CD4-positive, alpha-beta T cell (primary cell): ENCODE data around the gene BRF1. TPM values are rescaled to one million over a fixed set of nuclear protein-coding genes. Genes with fewer than 3 reads are reported as not detected.

Source experiments
- ATAC-seq: fragments of 200-7000 bp; cut with Tn5 transposase; one replicate; pipeline ENCODE4 v1.10.0; 2022; ENCODE audit warnings: mild to moderate bottlenecking; ENCODE audit not compliant: poor library complexity
- CTCF ChIA-PET: fragments of 350-600 bp; sonication (Branson Sonifier 250); formaldehyde crosslinking; loops from one replicate; lab custom pipeline; 2021; ENCODE audit warnings: antibody characterized with exemption, inconsistent platforms; lab: Charles Lee
- POLR2A ChIA-PET: fragments of 350-600 bp; sonication (Branson Sonifier 250); formaldehyde crosslinking; loops from one replicate; lab custom pipeline; 2021; ENCODE audit warnings: antibody characterized with exemption, inconsistent platforms; lab: Charles Lee
- DNase-seq, 14 experiments: peaks; one replicate each; pipeline ENCODE4 v3.0.0-alpha.2; 2013 to 2020; ENCODE audit warnings: mixed read lengths in 2 of 14
- H3K27ac ChIP-seq, 2 donors: one replicate each; pipeline versions ENCODE4 v1.5.1 to v1.7.0; 2013; ENCODE audit warnings: low read length in 2 of 2, low read depth in 1 of 2, mild to moderate bottlenecking in 1 of 2
- H3K27me3 ChIP-seq, 2 experiments: 1 replicate in 1 of 2; 2 replicates in 1 of 2; pipeline versions ENCODE4 v1.6.1 to v1.7.0; 2013; ENCODE audit warnings: low read length in 2 of 2, control low read depth in 1 of 2, mild to moderate bottlenecking in 1 of 2, moderate library complexity in 1 of 2; ENCODE audit not compliant: insufficient read depth in 2 of 2, control insufficient read depth in 1 of 2
- H3K36me3 ChIP-seq: one replicate; pipeline ENCODE4 v1.6.1; 2013; ENCODE audit warnings: low read length, control low read depth; ENCODE audit not compliant: insufficient read depth
- H3K4me1 ChIP-seq: one replicate; pipeline ENCODE4 v1.6.1; 2013; ENCODE audit warnings: low read length, control low read depth; ENCODE audit not compliant: insufficient read depth
- H3K4me3 ChIP-seq: one replicate; pipeline ENCODE4 v1.5.1; 2013; ENCODE audit warnings: mild to moderate bottlenecking, low read length, moderate library complexity
- H3K9me3 ChIP-seq, 2 experiments: 1 replicate in 1 of 2; 2 replicates in 1 of 2; pipeline versions ENCODE4 v1.6.1 to v1.7.0; 2013; ENCODE audit warnings: low read length in 2 of 2, mild to moderate bottlenecking in 2 of 2, control low read depth in 1 of 2, moderate library complexity in 1 of 2; ENCODE audit not compliant: control insufficient read depth in 1 of 2, insufficient read depth in 1 of 2
- H3K27ac Mint-ChIP-seq: one replicate; pipeline ENCODE4 v1.8.0; 2020; ENCODE audit warnings: mixed read lengths
- H3K27me3 Mint-ChIP-seq: one replicate; pipeline ENCODE4 v1.8.0; 2021; ENCODE audit warnings: mixed read lengths
- H3K36me3 Mint-ChIP-seq: one replicate; pipeline ENCODE4 v1.8.0; 2021; ENCODE audit warnings: low read depth, mixed read lengths
- H3K4me1 Mint-ChIP-seq: one replicate; pipeline ENCODE4 v1.8.0; 2021; ENCODE audit warnings: low read depth, mixed read lengths
- H3K4me3 Mint-ChIP-seq: one replicate; pipeline ENCODE4 v1.8.0; 2020; ENCODE audit warnings: mild to moderate bottlenecking, mixed read lengths
- H3K9me3 Mint-ChIP-seq: one replicate; pipeline ENCODE4 v1.8.0; 2020; ENCODE audit warnings: mixed read lengths
- intact Hi-C, 2 experiments: fragments of 100-400 bp; cut with DNase I in 1 of 2; cut with micrococcal nuclease in 1 of 2; formaldehyde crosslinking; loops; one replicate each; pipeline versions ENCODE4 v1.15.1 to v1.9.0; 2023 to 2025; cut with DNase I, micrococcal nuclease
- total RNA-seq, 174 experiments: library from RNA in 2 of 174; stranded (reverse) in 2 of 174; gene quantifications; one replicate each; pipeline ENCODE4 v1.2.3 and lab custom pipeline; 2021 to 2026
- TF ChIP-seq, protein P1 (sequence below): fragments of 200-600 bp; IDR thresholded peaks from one replicate; pipeline ENCODE4 v1.8.0; 2022; ENCODE audit warnings: antibody characterized with exemption, mild to moderate bottlenecking

Gene BRF1
- total RNA-seq, 2 experiments from 2014 or later: 77.4 to 77.7 TPM

DNA sequence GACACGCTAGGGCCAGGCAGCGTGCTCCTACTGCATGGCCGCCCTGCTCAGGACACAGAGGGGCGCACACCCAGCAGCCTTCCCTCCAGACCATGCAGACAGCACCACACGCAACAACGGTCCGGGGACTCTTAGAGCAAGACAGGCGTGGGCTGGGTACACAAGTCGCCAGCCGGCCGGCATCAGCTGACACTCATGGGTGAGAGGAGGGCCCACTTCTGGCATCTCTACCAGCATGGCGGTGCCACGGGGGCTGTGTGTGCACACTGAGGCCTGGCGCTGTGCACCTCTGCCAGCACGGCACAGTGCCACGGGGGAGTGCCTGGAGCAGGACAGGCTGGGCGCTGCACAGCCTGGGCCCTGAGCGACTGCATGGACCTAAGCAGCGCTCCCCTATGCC, 59.2 kb downstream of the BRF1 start:
- H3K27ac Mint-ChIP-seq: no peak overlapping the region
- TF ChIP-seq, protein P1, sequence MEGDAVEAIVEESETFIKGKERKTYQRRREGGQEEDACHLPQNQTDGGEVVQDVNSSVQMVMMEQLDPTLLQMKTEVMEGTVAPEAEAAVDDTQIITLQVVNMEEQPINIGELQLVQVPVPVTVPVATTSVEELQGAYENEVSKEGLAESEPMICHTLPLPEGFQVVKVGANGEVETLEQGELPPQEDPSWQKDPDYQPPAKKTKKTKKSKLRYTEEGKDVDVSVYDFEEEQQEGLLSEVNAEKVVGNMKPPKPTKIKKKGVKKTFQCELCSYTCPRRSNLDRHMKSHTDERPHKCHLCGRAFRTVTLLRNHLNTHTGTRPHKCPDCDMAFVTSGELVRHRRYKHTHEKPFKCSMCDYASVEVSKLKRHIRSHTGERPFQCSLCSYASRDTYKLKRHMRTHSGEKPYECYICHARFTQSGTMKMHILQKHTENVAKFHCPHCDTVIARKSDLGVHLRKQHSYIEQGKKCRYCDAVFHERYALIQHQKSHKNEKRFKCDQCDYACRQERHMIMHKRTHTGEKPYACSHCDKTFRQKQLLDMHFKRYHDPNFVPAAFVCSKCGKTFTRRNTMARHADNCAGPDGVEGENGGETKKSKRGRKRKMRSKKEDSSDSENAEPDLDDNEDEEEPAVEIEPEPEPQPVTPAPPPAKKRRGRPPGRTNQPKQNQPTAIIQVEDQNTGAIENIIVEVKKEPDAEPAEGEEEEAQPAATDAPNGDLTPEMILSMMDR: no peak

DNA sequence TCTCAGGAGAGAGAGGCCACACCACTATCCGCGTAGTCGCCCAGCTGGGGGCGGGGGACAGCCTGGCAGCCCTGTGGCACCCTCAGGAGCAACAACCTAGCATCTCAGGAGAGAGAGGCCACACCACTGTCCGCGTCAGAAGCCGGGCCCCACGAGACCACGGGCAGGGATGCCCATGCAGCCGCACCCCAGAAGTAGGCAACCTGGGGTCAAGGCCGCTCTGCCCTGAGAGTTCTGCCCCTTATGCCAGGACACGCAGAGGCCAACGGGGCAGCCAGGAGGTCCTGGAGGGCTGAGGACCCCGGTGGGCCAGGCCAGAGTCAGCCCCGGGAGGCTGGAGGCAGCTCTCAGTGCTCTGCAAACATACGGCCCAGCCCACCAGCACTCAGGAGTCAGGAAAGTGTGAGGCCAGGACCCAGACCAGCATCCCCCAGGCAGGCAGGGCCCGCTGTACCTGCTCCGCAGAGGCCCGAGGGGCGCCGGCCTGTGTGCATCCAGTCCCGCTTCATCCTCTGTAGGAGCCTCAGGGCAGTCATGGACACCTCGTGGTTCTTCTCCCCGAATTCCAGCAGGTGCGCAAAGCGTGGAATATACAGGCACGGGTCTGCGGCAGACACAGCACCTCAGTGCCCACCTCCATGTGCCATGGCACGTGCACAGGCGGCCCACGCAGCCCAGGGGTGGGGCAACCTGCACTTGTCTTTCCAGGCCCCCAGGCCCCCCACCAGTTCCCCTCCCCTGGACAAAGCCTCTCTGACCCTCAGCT, 59.8 kb downstream of the BRF1 start:
- peaks cover 3% of the 10 kb centered on the region for H3K4me1 ChIP-seq
- no peak overlapping the region for H3K4me3 Mint-ChIP-seq
- H3K36me3 ChIP-seq: peaks cover 19% of the 10 kb centered on the region
- no peaks in the 10 kb centered on the region for H3K27me3 ChIP-seq
- POLR2A ChIA-PET: no interaction called here
- peaks cover 7% of the 10 kb centered on the region for H3K4me1 Mint-ChIP-seq
- H3K27ac ChIP-seq: no peak overlapping the region
- no peaks in the 10 kb centered on the region for H3K9me3 Mint-ChIP-seq
- intact Hi-C loops: no loop called here
- no peak for ATAC-seq
- TF ChIP-seq, protein P1: no peak
- CTCF ChIA-PET: no interaction called here
- no peak overlapping the region for H3K27ac Mint-ChIP-seq
- DNase-seq: no peak
- H3K27me3 Mint-ChIP-seq: no peaks in the 10 kb centered on the region
- no peaks in the 10 kb centered on the region for H3K9me3 ChIP-seq
- peaks cover 11% of the 10 kb centered on the region for H3K36me3 Mint-ChIP-seq
- H3K4me3 ChIP-seq: no peak overlapping the region

More for the DNA sequence above, 59.2 kb downstream of the BRF1 start:
- Mint-ChIP-seq H3K4me3 (no peak overlapping the region), H3K4me1 (peaks cover 8% of the 10 kb centered on the region), H3K27me3 (no peaks in the 10 kb centered on the region), H3K9me3 (no peaks in the 10 kb centered on the region), H3K36me3 (peaks cover 11% of the 10 kb centered on the region)
- H3K27me3 ChIP-seq: no peaks in the 10 kb centered on the region
- no peak overlapping the region for H3K4me3 ChIP-seq
- intact Hi-C loops: no loop called here
- no peak overlapping the region for H3K27ac ChIP-seq
- H3K9me3 ChIP-seq: no peaks in the 10 kb centered on the region
- no peak for ATAC-seq
- peaks cover 3% of the 10 kb centered on the region for H3K4me1 ChIP-seq
- CTCF ChIA-PET: no interaction called here
- H3K36me3 ChIP-seq: peaks cover 19% of the 10 kb centered on the region
- no peak for DNase-seq
- POLR2A ChIA-PET: no interaction called here

DNA sequence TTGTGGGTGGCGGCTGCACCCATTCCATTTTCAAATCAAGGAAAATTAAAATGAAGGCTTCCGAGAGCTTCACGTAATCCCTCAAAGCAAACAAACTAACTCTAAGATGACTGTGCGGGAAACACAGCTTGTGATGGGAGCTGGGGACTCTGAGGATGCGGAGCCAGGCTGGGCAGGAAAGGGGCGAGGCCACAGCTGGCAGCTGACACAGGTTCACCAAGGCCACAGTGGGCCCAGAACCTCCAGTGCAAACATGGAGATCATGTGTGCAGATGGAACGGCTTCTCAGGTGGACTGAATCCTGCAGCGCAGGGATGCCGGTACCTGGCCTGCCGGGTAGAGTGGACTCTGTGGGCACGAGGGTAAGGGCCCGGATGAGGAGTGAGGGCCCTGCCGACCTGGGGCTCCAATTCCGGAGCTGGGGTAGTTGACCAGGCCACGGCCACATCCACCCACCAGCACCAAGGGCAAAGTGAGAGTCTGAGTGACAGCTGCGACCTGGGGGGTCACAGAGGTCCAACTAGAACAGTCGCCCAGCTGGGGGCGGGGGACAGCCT, 71.6 kb downstream of the BRF1 start:
- H3K27ac ChIP-seq: no peak overlapping the region
- no peaks in the 10 kb centered on the region for H3K27me3 Mint-ChIP-seq
- H3K9me3 Mint-ChIP-seq: no peaks in the 10 kb centered on the region
- H3K9me3 ChIP-seq: peaks cover 0 to 5% of the 10 kb centered on the region in 2 experiments
- no peak for DNase-seq
- H3K4me3 Mint-ChIP-seq: no peak overlapping the region
- CTCF ChIA-PET: no interaction called here
- peaks cover 32% of the 10 kb centered on the region for H3K36me3 Mint-ChIP-seq
- H3K27ac Mint-ChIP-seq: no peak overlapping the region
- H3K4me3 ChIP-seq: no peak overlapping the region
- ATAC-seq: no peak
- TF ChIP-seq, protein P1: no peak
- no peaks in the 10 kb centered on the region for H3K4me1 ChIP-seq
- intact Hi-C loops: no loop called here
- peaks cover 27% of the 10 kb centered on the region for H3K36me3 ChIP-seq
- H3K4me1 Mint-ChIP-seq: no peaks in the 10 kb centered on the region
- POLR2A ChIA-PET: no interaction called here
- H3K27me3 ChIP-seq: no peaks in the 10 kb centered on the region
